Endothelial cell of umbilical vein (primary cell): ENCODE results near the gene KPNA1. TPM values are rescaled to one million over a fixed set of nuclear protein-coding genes. Genes with fewer than 3 reads are reported as not detected.

ENCODE experiments used
- BruUV-seq: library from RNA; stranded (reverse); fragments of 400-500 nt; replicated peaks from 2 replicates; lab custom pipeline; 2021; lab: Mats Ljungman, UMichigan
- CTCF ChIA-PET: fragments of 300-600, 350-600 bp; sonication (Branson Sonifier 250); formaldehyde crosslinking; loops from one replicate; lab custom pipeline; 2021; ENCODE audit warnings: antibody characterized with exemption, inconsistent platforms; lab: Charles Lee
- POLR2A ChIA-PET: fragments of 300-600, 350-600 bp; sonication (Branson Sonifier 250); formaldehyde crosslinking; loops from one replicate; lab custom pipeline; 2021; ENCODE audit warnings: antibody characterized with exemption, inconsistent platforms; lab: Charles Lee
- DNase-seq: peaks from one replicate; pipeline ENCODE4 v3.0.0-alpha.2; 2011; ENCODE audit warnings: low read depth, low spot score
- FAIRE-seq: peaks from 2 replicates; lab custom pipeline; 2011; peaks lifted over from hg19 to GRCh38; lab: Jason Lieb, UNC
- H2AFZ ChIP-seq: 2 replicates; pipeline ENCODE4 v1.6.0; 2012; ENCODE audit warnings: low read depth, low read length, control low read depth, inconsistent platforms
- H3K27ac ChIP-seq: 2 replicates; pipeline ENCODE4 v1.5.1; 2011; ENCODE audit warnings: low read depth, mild to moderate bottlenecking, control low read depth, low read length, moderate library complexity; ENCODE audit not compliant: insufficient read depth
- H3K27me3 ChIP-seq, 2 experiments: 2 replicates each; pipeline versions ENCODE4 v1.6.0 to v1.6.1; 2011; ENCODE audit warnings: low read length in 2 of 2, mixed read lengths in 1 of 2; ENCODE audit not compliant: control insufficient read depth in 2 of 2, insufficient read depth in 2 of 2
- H3K36me3 ChIP-seq, 2 experiments: 2 replicates in 1 of 2; 3 replicates in 1 of 2; pipeline ENCODE4 v1.5.1; 2011; ENCODE audit warnings: low read length in 2 of 2, mild to moderate bottlenecking in 1 of 2, moderate library complexity in 1 of 2; ENCODE audit not compliant: control insufficient read depth in 2 of 2, insufficient read depth in 2 of 2; ENCODE audit errors: extremely low read depth in 1 of 2
- H3K4me1 ChIP-seq: 3 replicates; pipeline ENCODE4 v1.5.1; 2011; ENCODE audit warnings: mild to moderate bottlenecking, low read length; ENCODE audit not compliant: control insufficient read depth, insufficient read depth; ENCODE audit errors: extremely low read depth
- H3K4me2 ChIP-seq: 2 replicates; pipeline ENCODE4 v1.6.1; 2011; ENCODE audit warnings: low read length, control low read depth, mixed read lengths; ENCODE audit not compliant: insufficient read depth
- H3K4me3 ChIP-seq, 3 experiments: fragments of 200-600 bp in 1 of 3; sonication (generic), shearing (Covaris generic) in 1 of 3; replicated peaks in 1 of 3; 2 replicates each; pipeline ENCODE4 v1.5.1; 2011 to 2016; ENCODE audit warnings: control low read depth in 3 of 3, low read length in 3 of 3, mild to moderate bottlenecking in 2 of 3, inconsistent platforms in 1 of 3, low read depth in 1 of 3, moderate library complexity in 1 of 3; ENCODE audit not compliant: insufficient read depth in 1 of 3
- H3K79me2 ChIP-seq: 2 replicates; pipeline ENCODE4 v1.6.0; 2012; ENCODE audit warnings: low read length, inconsistent platforms; ENCODE audit not compliant: control insufficient read depth, insufficient read depth
- H3K9ac ChIP-seq: replicated peaks from 2 replicates; pipeline ENCODE3; 2011; ENCODE audit warnings: low read length, control low read depth; ENCODE audit not compliant: insufficient read depth; ENCODE audit errors: extremely low read depth
- H3K9me1 ChIP-seq: replicated peaks from 3 replicates; pipeline ENCODE4 v1.6.0; 2011; ENCODE audit warnings: mild to moderate bottlenecking, low read length; ENCODE audit not compliant: control insufficient read depth, insufficient read depth; ENCODE audit errors: extremely low read depth
- H3K9me3 ChIP-seq: replicated peaks from 2 replicates; pipeline ENCODE4 v1.5.1; 2012; ENCODE audit warnings: low read length, inconsistent platforms; ENCODE audit not compliant: control insufficient read depth, insufficient read depth
- H4K20me1 ChIP-seq: replicated peaks from 2 replicates; pipeline ENCODE3; 2011; ENCODE audit warnings: mild to moderate bottlenecking, low read length; ENCODE audit not compliant: control insufficient read depth, insufficient read depth; ENCODE audit errors: extremely low read depth
- CTCF ChIP-seq, 2 donors: IDR thresholded peaks; 1 replicate in 1 of 2; 2 replicates in 1 of 2; pipeline ENCODE4 v1.5.1; 2011; ENCODE audit warnings: low read length in 2 of 2, mild to moderate bottlenecking in 2 of 2, moderate library complexity in 2 of 2, control low read depth in 1 of 2, inconsistent platforms in 1 of 2, low read depth in 1 of 2; ENCODE audit not compliant: insufficient read depth in 1 of 2; ENCODE audit errors: extremely low read depth in 1 of 2
- EZH2 ChIP-seq: IDR thresholded peaks from 2 replicates; pipeline ENCODE4 v1.6.1; 2012; ENCODE audit warnings: borderline replicate concordance, low read depth, mild to moderate bottlenecking, moderate library complexity, low read length, inconsistent platforms; ENCODE audit not compliant: severe bottlenecking
- FOS ChIP-seq: IDR thresholded peaks from 2 replicates; pipeline ENCODE4 v1.6.1; 2011; ENCODE audit warnings: mild to moderate bottlenecking, low read length, moderate library complexity, borderline replicate concordance; ENCODE audit not compliant: insufficient read depth
- GATA2 ChIP-seq: IDR thresholded peaks from 2 replicates; pipeline ENCODE4 v1.7.0; 2011; ENCODE audit warnings: low read depth, mild to moderate bottlenecking, moderate library complexity, mixed read lengths, low read length; ENCODE audit not compliant: insufficient read length, insufficient read depth
- JUN ChIP-seq: IDR thresholded peaks from 2 replicates; pipeline ENCODE4 v1.6.1; 2011; ENCODE audit warnings: borderline replicate concordance, low read depth; ENCODE audit not compliant: insufficient read length, insufficient read depth
- MAX ChIP-seq: IDR thresholded peaks from 2 replicates; pipeline ENCODE4 v1.6.1; 2011; ENCODE audit not compliant: insufficient read depth, insufficient read length
- POLR2A ChIP-seq: IDR thresholded peaks from 2 replicates; pipeline ENCODE4 v1.6.1; 2012; ENCODE audit warnings: low read depth, mild to moderate bottlenecking, control low read depth, low read length
- dilution Hi-C: fragments of 300-500 bp; cut with MboI; formaldehyde crosslinking; loops from one replicate; pipeline ENCODE4 v1.15.0; 2019; ENCODE audit warnings: low sequenced_read_pairs; ENCODE audit not compliant: extremely low pct_ligation_motif_present
- intact Hi-C: fragments of 100-400 bp; cut with micrococcal nuclease; formaldehyde crosslinking; loops from one replicate; pipeline ENCODE4 v1.10.0; 2022
- polyA plus RNA-seq, 4 experiments: library from polyadenylated mRNA; depleted of rRNA in 3 of 4; stranded (reverse) in 3 of 4; unstranded in 1 of 4; fragments of >200 nt; gene quantifications; 2 replicates each; pipeline versions ENCODE4 v1.2.1 to v1.2.3, GENCODE V29; 2011 to 2012; ENCODE audit warnings: missing spikeins in 1 of 4
- total RNA-seq: library from RNA; stranded (reverse); gene quantifications from 2 replicates; pipeline ENCODE4 v1.2.3, GENCODE V29; 2021

The KPNA1 gene
- total and polyA plus RNA-seq, 2 donors (not counting 3 experiments of a cell fraction or from before 2014, with no cell fraction given), result 24.4 to 110 TPM

GRCh38 chr3:122435950-122436349 lies 78.8 kb downstream of the KPNA1 start:
- POLR2A ChIA-PET, result no interaction called here
- CTCF ChIA-PET, result no interaction called here
- H3K4me2 ChIP-seq, result no peak overlapping the region

More at GRCh38 chr3:122435950-122436349, 78.8 kb downstream of the KPNA1 start:
- TF ChIP-seq GATA2, result no peak
- no peak for TF ChIP-seq MAX
- TF ChIP-seq CTCF (IDR thresholded peaks at IDR 0.05; ENCODE audit: extremely low read depth in 1 of 2, insufficient read depth in 1 of 2, low read depth in 1 of 2, low read length in 2 of 2), result no peak
- TF ChIP-seq EZH2, result no peak
- TF ChIP-seq POLR2A, result no peak
- no peak for TF ChIP-seq FOS
- TF ChIP-seq JUN, result no peak
- Histone ChIP-seq H3K9me1 (no peaks in the 10 kb centered on the region), H3K9ac (no peak overlapping the region), H3K79me2 (peaks cover 3% of the 10 kb centered on the region), H3K4me1 (no peaks in the 10 kb centered on the region), H2AFZ (no peak overlapping the region), H3K27me3 (no peaks in the 10 kb centered on the region), H3K4me3 (no peak overlapping the region), H4K20me1 (no peaks in the 10 kb centered on the region), H3K27ac (no peak overlapping the region), H3K9me3 (no peaks in the 10 kb centered on the region), H3K36me3 (peaks cover 12 to 16% of the 10 kb centered on the region in 2 experiments)
- no peak for FAIRE-seq
- dilution Hi-C loops (no loop called here), intact Hi-C loops (no loop called here)
- no TSS peak for BruUV-seq
- DNase-seq, result no peak
